Activated T-cell treated with anti-CD3 and anti-CD28 coated beads, Interleukin-2, amount 50 U/mL, for 72 hours (primary cell): ENCODE results near the gene LY6G6C. TPM values are rescaled to one million over a fixed set of nuclear protein-coding genes. Genes with fewer than 3 reads are reported as not detected.

Experiments
- ATAC-seq, 2 donors: fragments of 150-1000 bp; cut with Tn5 transposase; replicated peaks in 1 of 2; 2 replicates each; pipeline ENCODE4 v1.10.0; 2021; ENCODE audit warnings: moderate library complexity in 2 of 2, mild to moderate bottlenecking in 1 of 2
- DNase-seq, 2 donors: peaks; one replicate each; pipeline ENCODE4 v3.0.0; 2021 to 2022; ENCODE audit warnings: mixed read lengths in 1 of 2
- H3K27ac Mint-ChIP-seq: one replicate; pipeline ENCODE4 v1.8.0; 2022; ENCODE audit warnings: mild to moderate bottlenecking, moderate library complexity, mixed read lengths
- H3K27me3 Mint-ChIP-seq: one replicate; pipeline ENCODE4 v1.8.0; 2022; ENCODE audit warnings: low read depth, mixed read lengths
- H3K36me3 Mint-ChIP-seq, 2 donors: one replicate each; pipeline ENCODE4 v1.8.0; 2022; ENCODE audit warnings: mixed read lengths in 2 of 2, mild to moderate bottlenecking in 1 of 2; ENCODE audit not compliant: insufficient read depth in 2 of 2
- H3K4me1 Mint-ChIP-seq: one replicate; pipeline ENCODE4 v1.8.0; 2022; ENCODE audit warnings: low read depth, mixed read lengths
- H3K4me3 Mint-ChIP-seq, 2 donors: one replicate each; pipeline ENCODE4 v1.8.0; 2022; ENCODE audit warnings: mild to moderate bottlenecking in 2 of 2, mixed read lengths in 2 of 2, moderate library complexity in 2 of 2
- H3K9me3 Mint-ChIP-seq, 2 donors: one replicate each; pipeline ENCODE4 v1.8.0; 2022; ENCODE audit warnings: mixed read lengths in 2 of 2
- total RNA-seq, 2 donors: library from RNA; stranded (reverse); gene quantifications; one replicate each; pipeline ENCODE4 v1.2.3, GENCODE V29; 2022

The LY6G6C gene, protein sequence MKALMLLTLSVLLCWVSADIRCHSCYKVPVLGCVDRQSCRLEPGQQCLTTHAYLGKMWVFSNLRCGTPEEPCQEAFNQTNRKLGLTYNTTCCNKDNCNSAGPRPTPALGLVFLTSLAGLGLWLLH
- under 1 TPM; 0.25 to 0.67 TPM for total RNA-seq

- Mint-ChIP-seq H3K36me3 (peaks cover 0 to 2% of the 10 kb centered on the region in 2 donors), H3K27me3 (no peaks in the 10 kb centered on the region), H3K4me3 (no peak within 1 kb of the TSS), H3K27ac (no peak within 1 kb of the TSS), H3K9me3 (no peaks in the 10 kb centered on the region), H3K4me1 (peaks cover 21% of the 10 kb centered on the region)
- ATAC-seq (no peak), DNase-seq (no peak)
These were observed at the start of gene LY6G6C for GRCh38 chr6:31721351-31722020. Gene LY6G6C (minus strand): TSS chr6:31721746. CDS start chr6:31721679, 67 bp downstream.

DNA sequence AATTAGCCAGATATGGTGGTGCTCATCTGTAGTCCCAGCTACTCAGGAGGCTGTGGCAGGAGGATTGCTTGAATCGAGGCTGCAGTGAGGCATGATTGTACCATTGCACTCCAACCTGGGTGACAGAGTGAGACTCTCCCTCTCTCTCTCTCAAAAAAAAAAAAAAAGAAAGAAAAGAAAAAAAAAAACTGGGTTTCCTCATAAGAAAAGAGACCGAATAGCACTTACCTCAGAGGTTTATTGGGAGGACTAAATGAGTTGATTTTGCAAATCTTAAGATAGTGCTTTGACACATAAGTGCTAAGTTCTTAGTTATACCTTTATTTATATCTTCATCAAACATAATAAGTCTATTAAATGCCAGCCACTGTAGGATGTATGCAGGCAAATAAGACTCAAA, 49.3 kb upstream of the LY6G6C start:
- Mint-ChIP-seq H3K36me3 (no peaks in the 10 kb centered on the region), H3K4me1 (peaks cover 42% of the 10 kb centered on the region), H3K4me3 (no peak overlapping the region), H3K27ac (no peak overlapping the region), H3K9me3 (no peaks in the 10 kb centered on the region), H3K27me3 (no peaks in the 10 kb centered on the region)
- ATAC-seq = no peak
- no peak for DNase-seq

DNA sequence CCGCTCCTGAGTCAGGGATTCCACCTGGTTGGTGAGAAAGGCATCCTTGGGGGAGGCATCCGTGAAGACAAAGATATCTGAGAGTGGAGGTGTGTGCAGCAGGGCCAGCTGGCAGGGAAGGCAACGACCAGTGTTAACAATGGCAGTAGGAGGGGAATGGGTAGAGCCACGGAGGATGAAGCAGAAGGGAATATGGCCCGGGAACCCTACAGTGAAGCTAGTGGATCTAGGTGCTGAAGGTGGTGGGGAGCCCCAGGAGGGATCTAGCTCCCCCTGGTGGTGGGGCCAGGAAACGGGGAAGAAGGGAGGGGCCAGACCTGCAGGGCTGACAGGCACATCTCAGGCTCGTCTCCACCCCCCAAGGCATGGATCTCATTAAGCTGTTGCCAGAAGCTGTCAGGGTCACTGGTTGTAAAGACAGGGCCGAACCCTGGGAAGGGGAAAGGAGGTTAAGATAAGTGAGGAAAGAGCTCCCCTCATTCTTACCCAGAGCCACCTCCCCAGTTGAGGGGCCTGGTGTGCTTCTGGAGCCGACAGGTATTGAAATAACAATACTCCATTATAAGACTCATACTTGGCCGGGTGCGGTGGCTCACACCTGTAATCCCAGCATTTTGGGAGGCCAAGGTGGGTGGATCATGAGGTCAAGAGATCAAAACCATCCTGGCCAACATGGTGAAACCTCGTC, 48.3 kb upstream of the LY6G6C start:
- Mint-ChIP-seq H3K36me3 (peaks cover 0 to 2% of the 10 kb centered on the region in 2 donors), H3K27me3 (no peaks in the 10 kb centered on the region), H3K27ac (no peak overlapping the region), H3K4me3 (no peak overlapping the region), H3K9me3 (no peaks in the 10 kb centered on the region), H3K4me1 (peaks cover 42% of the 10 kb centered on the region)
- DNase-seq = peak; percentile 85 to 90
- peak; percentile 84 to 85 for ATAC-seq

DNA sequence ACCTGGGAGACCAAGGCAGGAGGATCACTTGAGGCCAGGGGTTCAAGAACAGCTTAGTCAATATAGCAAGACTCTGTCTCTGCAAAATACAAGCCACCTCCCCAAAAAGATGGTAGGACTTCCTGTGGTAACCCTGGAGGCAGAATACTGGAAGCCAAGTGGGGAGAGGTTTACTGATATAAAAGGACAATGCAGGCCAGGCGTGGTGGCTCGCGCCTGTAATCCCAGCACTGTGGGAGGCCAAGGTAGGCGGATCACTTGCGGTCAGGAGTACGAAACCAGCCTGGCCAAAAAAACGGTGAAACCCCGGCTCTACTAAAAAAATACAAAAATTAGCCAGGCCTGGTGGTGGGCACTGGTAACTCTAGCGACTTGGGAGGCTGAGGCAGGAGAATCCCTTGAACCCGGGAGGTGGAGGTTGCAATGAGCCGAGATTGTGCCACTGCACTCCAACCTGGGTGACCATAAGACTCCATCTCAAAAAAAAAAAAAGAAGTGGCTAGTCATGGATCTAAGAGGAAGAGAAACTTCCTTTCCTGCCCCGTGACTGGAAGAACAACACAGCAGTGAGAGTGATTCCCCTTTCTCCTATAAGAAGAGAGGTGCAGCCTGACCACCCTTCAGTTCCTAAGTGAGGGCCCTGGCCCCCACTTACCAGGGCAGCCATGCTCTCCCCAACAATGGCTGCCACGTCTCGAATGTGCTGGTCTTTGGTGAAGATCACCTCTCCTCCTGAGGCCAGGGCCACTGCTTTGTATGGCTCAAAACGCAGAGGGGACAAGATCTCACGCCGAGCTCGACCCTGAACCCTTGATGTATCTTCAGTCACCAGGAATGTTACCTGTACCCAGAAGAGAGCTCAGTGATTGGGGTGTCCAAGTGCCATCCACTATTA, 47.1 kb upstream of the LY6G6C start:
- DNase-seq (no peak), ATAC-seq (no peak)
- H3K27ac Mint-ChIP-seq = no peak overlapping the region
- no peaks in the 10 kb centered on the region for H3K27me3 Mint-ChIP-seq
- peaks cover 0 to 4% of the 10 kb centered on the region in 2 donors for H3K36me3 Mint-ChIP-seq
- no peak overlapping the region for H3K4me3 Mint-ChIP-seq
- no peaks in the 10 kb centered on the region for H3K9me3 Mint-ChIP-seq
- H3K4me1 Mint-ChIP-seq = peaks cover 36% of the 10 kb centered on the region

DNA sequence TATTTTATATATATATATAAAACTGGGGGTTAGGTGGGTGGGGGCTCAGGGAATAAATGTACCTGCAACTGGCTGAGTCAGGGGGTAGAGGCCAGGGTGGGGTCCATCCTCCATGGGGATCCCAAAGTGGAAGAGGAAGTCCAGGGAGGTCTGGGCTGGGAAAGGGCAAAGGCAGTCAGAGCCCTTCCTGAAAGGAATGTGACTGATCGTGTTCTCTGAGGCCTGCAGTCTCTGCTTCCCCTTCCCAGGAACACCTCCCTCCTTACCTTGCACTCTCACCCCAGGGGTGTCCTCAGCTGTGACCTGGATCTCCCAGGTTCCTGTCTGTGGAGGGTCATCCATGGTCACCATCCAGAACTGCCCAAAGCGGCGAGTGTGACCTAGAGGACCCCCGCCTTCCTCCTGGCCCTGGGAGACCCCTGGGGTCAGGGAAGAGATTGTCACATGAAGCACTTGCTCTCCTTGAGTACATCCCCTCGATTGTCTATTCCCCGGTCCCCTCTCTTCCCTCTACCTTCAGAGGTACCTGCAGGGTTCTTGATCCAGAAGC, 45.6 kb upstream of the LY6G6C start:
- H3K27ac Mint-ChIP-seq = no peak overlapping the region
- H3K4me3 Mint-ChIP-seq = no peak overlapping the region
- peaks cover 0 to 10% of the 10 kb centered on the region in 2 donors for H3K36me3 Mint-ChIP-seq
- H3K9me3 Mint-ChIP-seq = no peaks in the 10 kb centered on the region
- ATAC-seq (no peak), DNase-seq (no peak)
- no peaks in the 10 kb centered on the region for H3K27me3 Mint-ChIP-seq
- peaks cover 23% of the 10 kb centered on the region for H3K4me1 Mint-ChIP-seq

DNA sequence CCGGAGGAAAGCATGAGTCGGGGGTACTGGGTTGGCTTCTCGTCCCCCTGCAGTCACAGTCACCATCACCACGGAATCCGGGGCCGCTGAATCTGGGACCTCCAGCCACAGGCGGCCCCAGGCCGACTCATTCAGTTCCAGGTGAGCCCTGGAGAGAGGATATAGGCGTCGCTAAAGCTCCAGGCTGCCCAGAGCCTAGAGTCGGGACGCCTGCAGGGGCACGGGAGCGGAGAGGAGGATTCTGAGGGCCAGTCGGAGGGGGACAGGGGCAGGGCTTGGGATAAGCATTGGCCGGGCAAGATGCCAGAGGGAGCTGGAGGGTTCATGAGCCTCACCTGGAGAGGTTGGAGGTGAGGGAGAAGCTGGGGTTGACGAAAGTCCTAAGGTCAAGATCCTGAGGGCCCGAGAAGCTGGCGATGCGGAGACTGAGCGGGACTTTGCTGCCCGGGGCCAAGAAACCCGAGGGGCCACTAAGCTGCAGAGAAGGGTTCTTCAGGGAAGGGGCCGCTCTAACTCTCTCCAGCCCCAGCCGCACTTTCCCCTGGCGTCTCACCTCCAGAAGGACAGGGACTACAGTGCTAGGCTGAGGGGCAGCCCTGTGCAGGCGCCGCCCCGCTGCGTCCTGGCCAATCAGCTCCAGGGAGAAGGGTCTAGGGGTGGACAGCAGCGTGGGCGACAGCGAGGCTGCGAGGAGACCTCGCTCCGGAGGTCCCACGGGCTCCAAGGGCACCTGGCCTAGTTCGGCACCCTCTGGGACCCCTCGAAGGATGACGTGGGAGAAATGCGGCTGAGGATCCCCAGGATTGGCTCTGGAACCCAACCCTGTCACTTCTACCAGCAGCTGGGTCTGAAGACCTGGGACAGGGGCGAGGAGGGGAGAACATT, 44.6 kb upstream of the LY6G6C start:
- H3K27me3 Mint-ChIP-seq = no peaks in the 10 kb centered on the region
- H3K36me3 Mint-ChIP-seq = peaks cover 0 to 15% of the 10 kb centered on the region in 2 donors
- no peak overlapping the region for H3K27ac Mint-ChIP-seq
- ATAC-seq = no peak
- peaks cover 14% of the 10 kb centered on the region for H3K4me1 Mint-ChIP-seq
- H3K9me3 Mint-ChIP-seq = no peaks in the 10 kb centered on the region
- H3K4me3 Mint-ChIP-seq = no peak overlapping the region
- no peak for DNase-seq

GRCh38 chr6:31765559-31765909, 44.0 kb upstream of the LY6G6C start:
- ATAC-seq (no peak), DNase-seq (no peak)
- peaks cover 13% of the 10 kb centered on the region for H3K4me1 Mint-ChIP-seq

GRCh38 chr6:31764198-31764597, 42.7 kb upstream of the LY6G6C start:
- no peaks in the 10 kb centered on the region for H3K9me3 Mint-ChIP-seq
- H3K4me3 Mint-ChIP-seq = no peak overlapping the region
- ATAC-seq = no peak
- peaks cover 5% of the 10 kb centered on the region for H3K4me1 Mint-ChIP-seq
- H3K36me3 Mint-ChIP-seq = peaks cover 6 to 25% of the 10 kb centered on the region in 2 donors
- H3K27me3 Mint-ChIP-seq = no peaks in the 10 kb centered on the region
- DNase-seq = no peak
- H3K27ac Mint-ChIP-seq = no peak overlapping the region

More at GRCh38 chr6:31765559-31765909, 44.0 kb upstream of the LY6G6C start:
- H3K27me3 Mint-ChIP-seq = no peaks in the 10 kb centered on the region
- peaks cover 3 to 21% of the 10 kb centered on the region in 2 donors for H3K36me3 Mint-ChIP-seq
- H3K9me3 Mint-ChIP-seq = no peaks in the 10 kb centered on the region
- no peak overlapping the region for H3K4me3 Mint-ChIP-seq
- no peak overlapping the region for H3K27ac Mint-ChIP-seq

GRCh38 chr6:31763619-31763940, 42.0 kb upstream of the LY6G6C start:
- peaks cover 5% of the 10 kb centered on the region for H3K4me1 Mint-ChIP-seq
- peaks cover 6 to 28% of the 10 kb centered on the region in 2 donors for H3K36me3 Mint-ChIP-seq
- H3K27ac Mint-ChIP-seq = no peak overlapping the region
- H3K9me3 Mint-ChIP-seq = no peaks in the 10 kb centered on the region
- ATAC-seq (no peak), DNase-seq (no peak)
- no peaks in the 10 kb centered on the region for H3K27me3 Mint-ChIP-seq
- H3K4me3 Mint-ChIP-seq = no peak overlapping the region

DNA sequence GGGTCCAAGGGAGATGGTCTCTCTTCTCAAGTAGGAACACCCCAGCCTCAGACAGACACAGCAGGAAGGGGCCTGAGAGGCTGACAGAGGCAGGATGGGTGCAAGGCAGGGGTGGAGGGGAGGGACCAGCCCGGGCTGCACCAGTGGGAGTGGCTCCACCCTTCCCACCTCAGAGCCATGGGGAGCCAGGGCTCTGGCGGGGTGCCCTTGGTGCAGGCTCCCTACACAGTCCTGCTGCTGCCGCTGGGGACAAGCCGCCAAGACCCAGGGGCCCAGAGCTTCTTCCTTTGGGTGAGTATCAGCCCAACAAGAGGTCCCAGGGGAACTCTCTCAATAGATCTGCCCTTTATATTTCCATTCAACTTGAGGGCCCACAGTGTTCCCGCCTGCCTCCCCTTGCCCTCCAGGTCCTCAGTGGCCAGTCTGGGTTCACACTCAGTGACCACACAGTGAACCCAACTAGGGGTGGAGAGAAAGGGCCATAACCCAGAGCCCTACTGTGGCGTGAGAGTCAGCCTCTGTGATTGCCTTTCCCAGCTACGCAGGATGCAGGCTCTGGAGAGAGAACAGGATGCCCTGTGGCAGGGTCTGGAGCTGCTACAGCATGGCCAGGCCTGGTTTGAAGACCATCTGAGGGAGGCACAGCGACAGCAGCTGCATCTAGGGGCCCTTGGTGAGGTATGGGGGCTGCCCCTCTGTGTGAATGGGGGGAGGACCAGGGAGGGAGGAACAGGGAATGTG, 41.5 kb upstream of the LY6G6C start:
- no peak for ATAC-seq
- Mint-ChIP-seq H3K27ac (no peak overlapping the region), H3K27me3 (no peaks in the 10 kb centered on the region), H3K4me1 (peaks cover 5% of the 10 kb centered on the region), H3K4me3 (no peak overlapping the region), H3K36me3 (peaks cover 7 to 33% of the 10 kb centered on the region in 2 donors), H3K9me3 (no peaks in the 10 kb centered on the region)
- no peak for DNase-seq

DNA sequence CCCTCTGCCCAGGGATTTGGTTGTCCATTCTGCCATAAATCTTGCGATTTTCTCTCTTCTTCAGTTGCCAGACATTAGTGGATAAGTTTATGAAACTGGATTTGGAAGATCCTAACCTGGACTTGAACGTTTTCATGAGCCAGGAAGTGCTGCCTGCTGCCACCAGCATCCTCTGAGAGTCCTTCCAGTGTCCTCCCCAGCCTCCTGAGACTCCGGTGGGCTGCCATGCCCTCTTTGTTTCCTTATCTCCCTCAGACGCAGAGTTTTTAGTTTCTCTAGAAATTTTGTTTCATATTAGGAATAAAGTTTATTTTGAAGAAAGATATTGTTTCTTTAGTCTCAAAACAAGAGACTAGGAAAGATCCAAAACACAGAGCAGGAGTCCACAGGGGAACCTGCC, 40.8 kb upstream of the LY6G6C start, which contains the start of gene SAPCD1:
Gene SAPCD1, plus strand, starts transcription at position 301 of the 400 bp plus-strand sequence. CDS start 399 bp downstream, outside the sequence.
- no peaks in the 10 kb centered on the region for H3K9me3 Mint-ChIP-seq
- peaks cover 5% of the 10 kb centered on the region for H3K4me1 Mint-ChIP-seq
- ATAC-seq (no peak), DNase-seq (no peak)
- no peak within 1 kb of the TSS for H3K27ac Mint-ChIP-seq
- peaks cover 8 to 34% of the 10 kb centered on the region in 2 donors for H3K36me3 Mint-ChIP-seq
- no peak within 1 kb of the TSS for H3K4me3 Mint-ChIP-seq
- H3K27me3 Mint-ChIP-seq = no peaks in the 10 kb centered on the region
